Endothelial cell of umbilical vein (primary cell): ENCODE measurements around the gene TMEM179B. TPM values are rescaled to one million over a fixed set of nuclear protein-coding genes. Genes with fewer than 3 reads are reported as not detected.

Experiments
- Bru-seq: library from RNA; stranded (reverse); fragments of 400-500 nt; gene quantifications from one replicate; lab custom pipeline; 2021; lab: Mats Ljungman, UMichigan
- BruChase-seq, 2 experiments: library from RNA; stranded (reverse); fragments of 400-500 nt; gene quantifications; one replicate each; lab custom pipeline; 2021; lab: Mats Ljungman, UMichigan
- BruUV-seq: library from RNA; stranded (reverse); fragments of 400-500 nt; replicated peaks from 2 replicates; lab custom pipeline; 2021; lab: Mats Ljungman, UMichigan
- CTCF ChIA-PET: fragments of 300-600, 350-600 bp; sonication (Branson Sonifier 250); formaldehyde crosslinking; loops from one replicate; lab custom pipeline; 2021; ENCODE audit warnings: antibody characterized with exemption, inconsistent platforms; lab: Charles Lee
- POLR2A ChIA-PET: fragments of 300-600, 350-600 bp; sonication (Branson Sonifier 250); formaldehyde crosslinking; loops from one replicate; lab custom pipeline; 2021; ENCODE audit warnings: antibody characterized with exemption, inconsistent platforms; lab: Charles Lee
- DNase-seq: peaks from one replicate; pipeline ENCODE4 v3.0.0-alpha.2; 2011; ENCODE audit warnings: low read depth, low spot score
- FAIRE-seq: peaks from 2 replicates; lab custom pipeline; 2011; peaks lifted over from hg19 to GRCh38; lab: Jason Lieb, UNC
- H2AFZ ChIP-seq: 2 replicates; pipeline ENCODE4 v1.6.0; 2012; ENCODE audit warnings: low read depth, low read length, control low read depth, inconsistent platforms
- H3K27ac ChIP-seq: 2 replicates; pipeline ENCODE4 v1.5.1; 2011; ENCODE audit warnings: low read depth, mild to moderate bottlenecking, control low read depth, low read length, moderate library complexity; ENCODE audit not compliant: insufficient read depth
- H3K27me3 ChIP-seq, 2 experiments: 2 replicates each; pipeline versions ENCODE4 v1.6.0 to v1.6.1; 2011; ENCODE audit warnings: low read length in 2 of 2, mixed read lengths in 1 of 2; ENCODE audit not compliant: control insufficient read depth in 2 of 2, insufficient read depth in 2 of 2
- H3K36me3 ChIP-seq, 2 experiments: 2 replicates in 1 of 2; 3 replicates in 1 of 2; pipeline ENCODE4 v1.5.1; 2011; ENCODE audit warnings: low read length in 2 of 2, mild to moderate bottlenecking in 1 of 2, moderate library complexity in 1 of 2; ENCODE audit not compliant: control insufficient read depth in 2 of 2, insufficient read depth in 2 of 2; ENCODE audit errors: extremely low read depth in 1 of 2
- H3K4me1 ChIP-seq: 3 replicates; pipeline ENCODE4 v1.5.1; 2011; ENCODE audit warnings: mild to moderate bottlenecking, low read length; ENCODE audit not compliant: control insufficient read depth, insufficient read depth; ENCODE audit errors: extremely low read depth
- H3K4me2 ChIP-seq: 2 replicates; pipeline ENCODE4 v1.6.1; 2011; ENCODE audit warnings: low read length, control low read depth, mixed read lengths; ENCODE audit not compliant: insufficient read depth
- H3K4me3 ChIP-seq, 3 experiments: fragments of 200-600 bp in 1 of 3; sonication (generic), shearing (Covaris generic) in 1 of 3; replicated peaks in 1 of 3; 2 replicates each; pipeline ENCODE4 v1.5.1; 2011 to 2016; ENCODE audit warnings: control low read depth in 3 of 3, low read length in 3 of 3, mild to moderate bottlenecking in 2 of 3, inconsistent platforms in 1 of 3, low read depth in 1 of 3, moderate library complexity in 1 of 3; ENCODE audit not compliant: insufficient read depth in 1 of 3
- H3K79me2 ChIP-seq: 2 replicates; pipeline ENCODE4 v1.6.0; 2012; ENCODE audit warnings: low read length, inconsistent platforms; ENCODE audit not compliant: control insufficient read depth, insufficient read depth
- H3K9ac ChIP-seq: replicated peaks from 2 replicates; pipeline ENCODE3; 2011; ENCODE audit warnings: low read length, control low read depth; ENCODE audit not compliant: insufficient read depth; ENCODE audit errors: extremely low read depth
- H3K9me1 ChIP-seq: replicated peaks from 3 replicates; pipeline ENCODE4 v1.6.0; 2011; ENCODE audit warnings: mild to moderate bottlenecking, low read length; ENCODE audit not compliant: control insufficient read depth, insufficient read depth; ENCODE audit errors: extremely low read depth
- H3K9me3 ChIP-seq: replicated peaks from 2 replicates; pipeline ENCODE4 v1.5.1; 2012; ENCODE audit warnings: low read length, inconsistent platforms; ENCODE audit not compliant: control insufficient read depth, insufficient read depth
- H4K20me1 ChIP-seq: replicated peaks from 2 replicates; pipeline ENCODE3; 2011; ENCODE audit warnings: mild to moderate bottlenecking, low read length; ENCODE audit not compliant: control insufficient read depth, insufficient read depth; ENCODE audit errors: extremely low read depth
- EZH2 ChIP-seq: IDR thresholded peaks from 2 replicates; pipeline ENCODE4 v1.6.1; 2012; ENCODE audit warnings: borderline replicate concordance, low read depth, mild to moderate bottlenecking, moderate library complexity, low read length, inconsistent platforms; ENCODE audit not compliant: severe bottlenecking
- FOS ChIP-seq: IDR thresholded peaks from 2 replicates; pipeline ENCODE4 v1.6.1; 2011; ENCODE audit warnings: mild to moderate bottlenecking, low read length, moderate library complexity, borderline replicate concordance; ENCODE audit not compliant: insufficient read depth
- GATA2 ChIP-seq: IDR thresholded peaks from 2 replicates; pipeline ENCODE4 v1.7.0; 2011; ENCODE audit warnings: low read depth, mild to moderate bottlenecking, moderate library complexity, mixed read lengths, low read length; ENCODE audit not compliant: insufficient read length, insufficient read depth
- JUN ChIP-seq: IDR thresholded peaks from 2 replicates; pipeline ENCODE4 v1.6.1; 2011; ENCODE audit warnings: borderline replicate concordance, low read depth; ENCODE audit not compliant: insufficient read length, insufficient read depth
- MAX ChIP-seq: IDR thresholded peaks from 2 replicates; pipeline ENCODE4 v1.6.1; 2011; ENCODE audit not compliant: insufficient read depth, insufficient read length
- MYC ChIP-seq: IDR thresholded peaks from one replicate; pipeline ENCODE4 v1.6.1; 2011; ENCODE audit warnings: mild to moderate bottlenecking, low read depth, low read length
- POLR2A ChIP-seq: IDR thresholded peaks from 2 replicates; pipeline ENCODE4 v1.6.1; 2012; ENCODE audit warnings: low read depth, mild to moderate bottlenecking, control low read depth, low read length
- POLR2AphosphoS5 ChIP-seq: IDR thresholded peaks from 2 replicates; pipeline ENCODE4 v1.6.1; 2012; ENCODE audit warnings: low read depth, mild to moderate bottlenecking, control low read depth, low read length, moderate library complexity; ENCODE audit not compliant: insufficient read depth
- dilution Hi-C: fragments of 300-500 bp; cut with MboI; formaldehyde crosslinking; loops from one replicate; pipeline ENCODE4 v1.15.0; 2019; ENCODE audit warnings: low sequenced_read_pairs; ENCODE audit not compliant: extremely low pct_ligation_motif_present
- intact Hi-C: fragments of 100-400 bp; cut with micrococcal nuclease; formaldehyde crosslinking; loops from one replicate; pipeline ENCODE4 v1.10.0; 2022
- long read RNA-seq: library from polyadenylated mRNA; stranded (forward); transcript quantifications from one replicate; pipeline ENCODE4 v2.0.0, GENCODE V29; 2021
- polyA minus RNA-seq, 3 experiments: library from RNA; depleted of rRNA, polyadenylated mRNA; stranded (reverse); fragments of >200 nt; gene quantifications; 1 replicate in 1 of 3; 2 replicates in 2 of 3; pipeline ENCODE4 v1.2.3, GENCODE V29; 2011
- polyA plus RNA-seq, 4 experiments: library from polyadenylated mRNA; depleted of rRNA in 3 of 4; stranded (reverse) in 3 of 4; unstranded in 1 of 4; fragments of >200 nt; gene quantifications; 2 replicates each; pipeline versions ENCODE4 v1.2.1 to v1.2.3, GENCODE V29; 2011 to 2012; ENCODE audit warnings: missing spikeins in 1 of 4
- total RNA-seq: library from RNA; stranded (reverse); gene quantifications from 2 replicates; pipeline ENCODE4 v1.2.3, GENCODE V29; 2021
- TF ChIP-seq, protein P1 (sequence below), 2 donors: IDR thresholded peaks; 1 replicate in 1 of 2; 2 replicates in 1 of 2; pipeline ENCODE4 v1.5.1; 2011; ENCODE audit warnings: low read length in 2 of 2, mild to moderate bottlenecking in 2 of 2, moderate library complexity in 2 of 2, control low read depth in 1 of 2, inconsistent platforms in 1 of 2, low read depth in 1 of 2; ENCODE audit not compliant: insufficient read depth in 1 of 2; ENCODE audit errors: extremely low read depth in 1 of 2

TMEM179B gene
- total RNA-seq (27.6 and 27.8 TPM in 2 replicates), polyA plus RNA-seq (102 and 123 TPM in 2 replicates), polyA minus RNA-seq (42.0 and 45.5 TPM in 2 replicates), Bru-seq, nascent RNA (percentile 65 among the genes with signal in this experiment), BruChase-seq, experiment 1, labeled RNA remaining after a 6-hour chase (percentile 66 among the genes with signal in this experiment), BruChase-seq, experiment 2, labeled RNA remaining after a 2-hour chase (percentile 58 among the genes with signal in this experiment)
- 75.7 and 82.0 TPM in 2 replicates for polyA plus RNA-seq (2011; cell fraction: cytosol; rRNA removed)
- polyA plus RNA-seq (2011; cell fraction: nucleus; rRNA removed) = 30.1 and 39.0 TPM in 2 replicates
- 43.1 and 53.5 TPM in 2 replicates for polyA plus RNA-seq (2012)
- 48.6 TPM for polyA minus RNA-seq (2011; cell fraction: cytosol; rRNA and poly(A)+ RNA removed)
- 15.7 and 16.5 TPM in 2 replicates for polyA minus RNA-seq (2011; cell fraction: nucleus; rRNA and poly(A)+ RNA removed)
- long read RNA-seq, transcript TMEM179B-201 (5 exons, 1,023 nt) = major isoform, 103 of 146 reads
- long read RNA-seq, partial matches to known transcripts = 8 of 146 reads
- long read RNA-seq, other reads (novel, unspliced or antisense) = 30 of 146 reads

DNA sequence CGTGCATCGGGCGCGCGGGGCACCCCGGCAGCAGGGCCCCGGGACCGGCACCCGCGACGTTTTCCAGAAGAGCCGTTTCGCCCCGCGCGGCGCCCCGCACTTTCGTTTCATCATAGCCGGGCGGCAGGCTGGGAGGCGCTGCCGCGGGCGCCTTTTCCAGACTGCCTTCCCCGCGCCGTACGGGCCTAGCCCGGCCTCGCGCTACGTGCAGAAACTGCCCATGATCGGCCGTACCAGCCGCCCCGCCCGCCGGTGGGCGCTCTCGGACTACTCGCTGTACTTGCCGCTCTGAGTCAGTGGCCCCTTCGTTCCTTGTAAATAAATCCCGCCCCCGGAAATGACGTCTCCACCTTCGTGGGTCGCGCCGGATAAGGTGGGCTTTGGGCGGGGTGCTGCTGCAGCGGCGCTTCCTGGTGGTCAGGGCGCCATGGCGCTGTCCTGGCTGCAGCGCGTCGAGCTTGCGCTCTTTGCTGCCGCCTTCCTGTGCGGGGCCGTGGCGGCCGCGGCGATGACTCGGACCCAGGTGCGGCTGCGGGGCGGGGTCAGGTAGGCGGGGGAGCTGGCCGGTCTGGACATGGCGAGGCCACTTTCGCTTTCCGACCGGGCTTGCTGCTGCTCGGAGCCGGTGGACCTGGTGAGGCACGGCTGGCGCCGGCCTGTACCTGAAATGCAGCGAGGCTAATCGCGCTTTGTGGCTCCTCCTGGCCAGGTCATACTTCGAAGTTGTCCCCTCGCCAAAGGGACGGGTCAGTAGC, at the start of gene TMEM179B:
Gene TMEM179B, plus strand, starts transcription at position 398 of the 755 bp plus-strand sequence. Its CDS starts 30 bp downstream, at position 428.
- BruUV-seq = TSS peak; percentile 46
- intact Hi-C loops = loop anchor here (1.0 to 2.0 kb wide), 5 partner anchors 18 to 94 kb away; partner anchors contain the start of genes NXF1, POLR2G, STX5 and TEX54

More for the DNA sequence above, at the start of gene TMEM179B:
- Histone ChIP-seq H4K20me1 (no peaks in the 10 kb centered on the region), H3K79me2 (peaks cover 27% of the 10 kb centered on the region), H3K4me1 (peaks cover 14% of the 10 kb centered on the region), H3K36me3 (peaks cover 0 to 13% of the 10 kb centered on the region in 2 experiments), H2AFZ (peak within 1 kb of the TSS; percentile 61), H3K9me1 (no peaks in the 10 kb centered on the region), H3K27me3 (no peaks in the 10 kb centered on the region), H3K4me3 (peak within 1 kb of the TSS; percentile 1 to 95 (median 43)), H3K9ac (peak within 1 kb of the TSS; percentile 75), H3K27ac (peak within 1 kb of the TSS; percentile 32), H3K9me3 (no peaks in the 10 kb centered on the region), H3K4me2 (peak within 1 kb of the TSS; percentile 68)
- ChIA-PET POLR2A (interaction anchor here (0.9 to 2.8 kb wide), 7 partner anchors 12 to 94 kb away, joined by 3 to 33 read pairs (median 5); partner anchors contain the start of genes SLC3A2, STX5 and ZBTB3), CTCF (interaction anchor here (0.6 to 3.1 kb wide), 51 partner anchors 9 to 392 kb away, joined by 3 to 105 read pairs (median 6); partner anchors contain the start of genes C11orf98, CSKMT, HNRNPUL2 and POLR2G)
- FAIRE-seq (peak; percentile 95), DNase-seq (peak; percentile 97)
- no peak for TF ChIP-seq MYC
- TF ChIP-seq MAX = no peak
- peak; percentile 60 for TF ChIP-seq FOS
- no peak for TF ChIP-seq EZH2
- peak; percentile 98 for TF ChIP-seq POLR2AphosphoS5
- TF ChIP-seq POLR2A = peak; percentile 97
- no peak for TF ChIP-seq GATA2
- no peak for TF ChIP-seq JUN
- TF ChIP-seq, protein P1, sequence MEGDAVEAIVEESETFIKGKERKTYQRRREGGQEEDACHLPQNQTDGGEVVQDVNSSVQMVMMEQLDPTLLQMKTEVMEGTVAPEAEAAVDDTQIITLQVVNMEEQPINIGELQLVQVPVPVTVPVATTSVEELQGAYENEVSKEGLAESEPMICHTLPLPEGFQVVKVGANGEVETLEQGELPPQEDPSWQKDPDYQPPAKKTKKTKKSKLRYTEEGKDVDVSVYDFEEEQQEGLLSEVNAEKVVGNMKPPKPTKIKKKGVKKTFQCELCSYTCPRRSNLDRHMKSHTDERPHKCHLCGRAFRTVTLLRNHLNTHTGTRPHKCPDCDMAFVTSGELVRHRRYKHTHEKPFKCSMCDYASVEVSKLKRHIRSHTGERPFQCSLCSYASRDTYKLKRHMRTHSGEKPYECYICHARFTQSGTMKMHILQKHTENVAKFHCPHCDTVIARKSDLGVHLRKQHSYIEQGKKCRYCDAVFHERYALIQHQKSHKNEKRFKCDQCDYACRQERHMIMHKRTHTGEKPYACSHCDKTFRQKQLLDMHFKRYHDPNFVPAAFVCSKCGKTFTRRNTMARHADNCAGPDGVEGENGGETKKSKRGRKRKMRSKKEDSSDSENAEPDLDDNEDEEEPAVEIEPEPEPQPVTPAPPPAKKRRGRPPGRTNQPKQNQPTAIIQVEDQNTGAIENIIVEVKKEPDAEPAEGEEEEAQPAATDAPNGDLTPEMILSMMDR (IDR thresholded peaks at IDR 0.05; ENCODE audit: extremely low read depth in 1 of 2, insufficient read depth in 1 of 2, low read depth in 1 of 2, low read length in 2 of 2) = peak; percentile 62 to 83
- dilution Hi-C loops = no loop called here
